ENCODE results near the gene BPIFB6.
"Not testable (repeated sequence)": the region's sequence is repeated elsewhere in the genome, so short reads cannot be mapped to it uniquely, and the experiment has no call there.

The BPIFB6 gene

DNA sequence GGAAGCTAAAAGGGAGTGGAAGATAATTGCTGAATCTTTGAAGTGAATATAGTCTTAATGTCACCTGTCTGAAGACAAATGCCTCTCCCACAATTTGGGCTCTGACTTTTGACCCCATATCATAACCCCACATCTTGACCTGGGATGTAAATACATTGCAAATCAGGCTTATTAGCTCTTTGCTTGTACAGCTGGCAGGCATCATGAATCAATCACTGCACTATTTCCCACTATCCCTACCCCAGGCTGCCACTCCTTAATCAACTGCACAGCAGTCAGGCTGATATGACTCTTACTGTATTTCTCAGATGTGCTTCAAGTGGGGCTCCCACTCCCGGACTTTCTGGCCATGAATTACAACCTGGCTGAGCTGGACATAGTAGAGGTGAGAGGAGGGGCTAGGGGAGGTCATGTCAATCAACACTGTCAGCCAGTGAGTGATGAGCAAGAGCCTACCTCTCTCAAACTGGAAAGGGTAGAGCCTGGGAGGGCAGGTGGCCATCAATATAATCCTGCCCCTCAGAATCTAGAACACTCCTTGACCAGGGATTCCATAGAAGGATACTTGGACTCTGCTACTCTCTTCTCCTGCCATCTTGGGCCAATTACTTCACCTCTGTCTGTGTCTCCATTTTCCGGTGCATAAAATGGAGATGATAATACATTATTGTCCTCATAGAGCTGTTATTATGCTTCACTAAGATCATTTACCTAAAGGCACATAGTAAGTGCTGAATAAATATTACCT, 11.7 kb downstream of the BPIFB6 start:
- in situ Hi-C loops (cut with HindIII; ENCODE audit: low sequenced_read_pairs) = no loop called here
- no peak overlapping the region for H3K4me3 ChIP-seq (ENCODE audit: low read depth, low read length)
- DNase-seq (ENCODE audit: low read depth, low spot score) = no peak
- TF ChIP-seq CTCF (IDR thresholded peaks at IDR 0.05; ENCODE audit: low read depth, low read length) = no peak

DNA sequence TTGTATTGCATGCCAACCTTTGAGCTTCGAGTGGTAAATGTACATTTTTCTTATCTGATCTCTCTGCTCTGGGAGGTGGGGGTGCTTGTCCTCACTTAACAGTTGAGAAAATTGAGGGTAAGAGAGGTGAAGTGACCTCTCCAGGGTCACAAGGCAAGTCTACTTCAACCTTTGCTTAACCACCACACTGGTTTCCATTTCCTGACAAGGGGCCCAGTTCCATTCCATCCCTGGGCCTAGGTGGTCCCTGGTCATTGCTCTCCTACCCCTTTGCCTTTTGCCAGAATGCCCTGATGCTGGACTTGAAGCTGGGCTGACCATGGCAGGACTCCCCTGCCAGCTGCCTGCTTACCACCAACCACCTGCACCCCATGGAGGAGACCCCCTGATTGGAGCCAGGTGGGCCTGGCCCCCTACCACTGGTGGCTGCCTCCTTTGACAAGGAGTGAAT, 12.3 kb downstream of the BPIFB6 start:
- H3K4me3 ChIP-seq (ENCODE audit: low read depth, low read length) = no peak overlapping the region
- in situ Hi-C loops (cut with HindIII; ENCODE audit: low sequenced_read_pairs) = no loop called here
- no peak for DNase-seq (ENCODE audit: low read depth, low spot score)
- TF ChIP-seq CTCF (IDR thresholded peaks at IDR 0.05; ENCODE audit: low read depth, low read length) = no peak

DNA sequence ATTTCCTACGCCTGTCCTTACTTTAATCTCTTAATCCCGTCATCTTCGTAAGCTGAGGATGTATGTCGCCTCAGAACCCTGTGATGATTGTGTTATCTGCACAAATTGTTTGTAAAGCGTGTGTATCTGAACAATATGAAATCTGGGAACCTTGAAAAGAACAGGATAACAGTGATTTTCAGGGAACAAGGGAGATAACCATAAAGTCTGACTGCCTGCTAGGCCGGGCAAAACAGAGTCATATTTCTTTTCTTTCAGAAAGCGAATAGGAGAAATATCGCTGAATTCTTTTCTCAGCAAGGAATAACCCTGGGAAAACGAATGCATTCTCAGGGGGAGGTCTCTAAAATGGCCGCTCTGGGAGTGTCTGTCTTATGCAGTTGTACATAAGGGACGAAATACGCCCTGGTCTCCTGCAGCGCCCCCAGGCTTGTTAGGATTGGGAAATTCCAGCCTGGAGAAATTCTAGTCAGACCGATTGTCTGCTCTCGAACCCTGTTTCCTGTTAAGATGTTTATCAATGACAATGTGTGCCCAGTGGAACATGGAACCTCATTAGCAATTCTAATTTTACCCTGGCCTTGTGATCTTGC, 13.8 kb downstream of the BPIFB6 start:
- DNase-seq (ENCODE audit: low read depth, low spot score); H3K4me3 ChIP-seq (ENCODE audit: low read depth, low read length); in situ Hi-C loops (cut with HindIII; ENCODE audit: low sequenced_read_pairs): not testable (repeated sequence)

DNA sequence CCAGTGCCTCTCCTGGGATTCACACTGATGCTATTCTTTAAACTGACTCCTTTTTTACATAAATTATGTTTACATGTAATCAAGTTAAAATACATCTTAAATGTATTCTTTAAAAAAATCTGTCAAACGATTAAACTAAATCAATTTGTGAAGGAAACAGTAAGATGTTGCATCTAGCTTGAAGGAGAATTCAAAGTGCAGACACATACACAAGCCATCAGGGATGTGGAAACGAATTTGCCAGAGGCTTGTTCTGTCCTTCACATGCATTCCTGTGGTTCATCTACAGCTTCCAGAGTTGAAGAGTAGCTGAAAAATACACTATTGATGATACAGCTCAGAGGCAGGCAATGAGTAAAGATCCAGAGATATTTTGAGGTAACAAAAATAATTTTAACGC, 15.0 kb downstream of the BPIFB6 start:
- DNase-seq (ENCODE audit: low read depth, low spot score) = no peak
- H3K4me3 ChIP-seq (ENCODE audit: low read depth, low read length) = no peak overlapping the region
- TF ChIP-seq CTCF (IDR thresholded peaks at IDR 0.05; ENCODE audit: low read depth, low read length) = no peak
- in situ Hi-C loops (cut with HindIII; ENCODE audit: low sequenced_read_pairs) = no loop called here

DNA sequence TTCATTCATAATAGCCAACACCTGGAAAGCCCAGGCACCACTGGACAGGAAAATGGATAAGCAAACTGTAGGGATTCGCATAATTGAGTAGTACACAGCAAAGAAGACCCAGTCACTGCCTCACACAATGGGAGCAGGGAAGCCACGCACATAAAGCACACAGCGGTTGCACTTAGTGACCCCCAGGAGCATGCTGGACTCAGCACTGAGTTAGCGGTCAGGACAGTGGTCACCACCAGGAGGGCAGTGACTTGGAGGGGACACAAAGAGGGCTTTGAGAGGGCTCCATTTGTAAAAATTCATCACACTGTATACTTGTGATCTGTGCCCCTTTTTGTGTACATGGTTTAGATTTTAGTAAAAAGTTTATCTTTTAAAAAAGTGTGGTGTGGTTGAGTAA, 19.9 kb downstream of the BPIFB6 start:
- in situ Hi-C loops (cut with HindIII; ENCODE audit: low sequenced_read_pairs) = no loop called here
- TF ChIP-seq CTCF (IDR thresholded peaks at IDR 0.05; ENCODE audit: low read depth, low read length) = no peak
- H3K4me3 ChIP-seq (ENCODE audit: low read depth, low read length) = no peak overlapping the region
- no peak for DNase-seq (ENCODE audit: low read depth, low spot score)

DNA sequence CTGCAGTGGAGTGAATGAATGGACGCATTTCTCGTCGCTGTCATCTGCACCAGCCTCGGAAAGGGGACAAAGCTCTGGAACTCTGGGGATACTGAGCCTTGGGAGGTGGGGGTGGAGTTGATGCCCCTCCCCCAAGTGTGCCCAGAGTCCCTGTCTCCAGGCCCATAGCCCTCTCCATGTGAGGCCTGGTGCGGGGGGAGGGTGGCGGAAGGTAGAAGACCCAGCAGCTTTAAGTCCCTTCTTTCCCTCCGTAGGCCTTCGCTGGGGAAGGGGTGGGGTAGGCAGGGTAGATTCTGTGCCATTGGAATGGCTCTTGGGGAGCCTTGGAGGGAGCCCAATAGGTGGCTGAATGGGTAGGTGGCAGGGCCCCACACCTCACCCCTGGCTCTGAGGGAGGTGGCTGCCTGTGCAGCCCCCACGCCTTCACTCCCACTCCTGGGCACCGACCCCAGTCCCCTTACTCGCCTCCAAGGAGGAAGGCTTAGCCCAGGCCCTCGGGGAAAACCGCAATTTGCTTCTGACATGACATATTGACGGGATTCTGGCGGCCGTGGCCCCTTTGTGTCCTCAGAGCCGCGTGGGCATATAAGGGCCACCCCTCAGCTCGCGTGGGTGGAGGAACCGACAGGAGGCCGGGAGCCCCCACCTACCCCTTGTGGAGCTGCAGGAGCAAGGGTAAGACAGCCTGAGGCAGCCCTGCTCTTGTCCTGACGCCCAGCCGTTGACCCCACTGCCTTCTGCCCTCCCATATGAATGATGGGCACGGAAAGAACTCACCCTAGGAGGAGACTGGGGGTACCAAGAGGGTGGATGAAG, 22.1 kb downstream of the BPIFB6 start, which contains the start of gene BPIFB3:
Gene BPIFB3, plus strand, starts transcription at position 613 of the 816 bp plus-strand sequence. CDS start 1,533 bp downstream, outside the sequence.
- in situ Hi-C loops (cut with HindIII; ENCODE audit: low sequenced_read_pairs) = no loop called here
- no peak for TF ChIP-seq CTCF (IDR thresholded peaks at IDR 0.05; ENCODE audit: low read depth, low read length)
- no peak within 1 kb of the TSS for H3K4me3 ChIP-seq (ENCODE audit: low read depth, low read length)
- no peak for DNase-seq (ENCODE audit: low read depth, low spot score)
